Activated CD4-positive, alpha-beta T cell treated with anti-CD3 and anti-CD28 coated beads for 4 hours (primary cell): Measurements from ENCODE around the gene MLEC.
"Not testable (repeated sequence)": the region's sequence is repeated elsewhere in the genome, so short reads cannot be mapped to it uniquely, and the experiment has no call there.

Experiments
- DNase-seq, 2 donors: peaks; one replicate each; pipeline ENCODE4 v3.0.0-alpha.2; 2020

The MLEC gene

DNA sequence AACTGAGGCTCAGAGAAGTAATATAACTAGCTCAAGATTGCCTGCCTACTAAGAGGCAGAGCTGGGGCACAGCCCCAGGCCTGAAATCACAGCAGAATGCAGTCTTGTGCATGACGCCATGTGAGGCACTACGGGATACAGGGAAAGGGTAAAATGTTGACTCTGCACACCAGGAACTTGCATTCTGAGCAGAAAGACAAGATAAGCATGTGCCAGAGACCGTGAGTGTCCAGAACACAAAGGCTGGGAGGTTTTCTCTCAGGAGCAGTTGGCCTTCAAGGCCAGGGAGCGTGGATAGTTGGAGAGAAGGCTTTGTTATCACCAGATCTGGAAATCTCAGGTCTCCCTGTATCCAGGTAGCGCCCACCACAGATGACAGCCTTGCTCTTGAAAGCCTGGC, 23.2 kb upstream of the MLEC start:
- no peak for DNase-seq

DNA sequence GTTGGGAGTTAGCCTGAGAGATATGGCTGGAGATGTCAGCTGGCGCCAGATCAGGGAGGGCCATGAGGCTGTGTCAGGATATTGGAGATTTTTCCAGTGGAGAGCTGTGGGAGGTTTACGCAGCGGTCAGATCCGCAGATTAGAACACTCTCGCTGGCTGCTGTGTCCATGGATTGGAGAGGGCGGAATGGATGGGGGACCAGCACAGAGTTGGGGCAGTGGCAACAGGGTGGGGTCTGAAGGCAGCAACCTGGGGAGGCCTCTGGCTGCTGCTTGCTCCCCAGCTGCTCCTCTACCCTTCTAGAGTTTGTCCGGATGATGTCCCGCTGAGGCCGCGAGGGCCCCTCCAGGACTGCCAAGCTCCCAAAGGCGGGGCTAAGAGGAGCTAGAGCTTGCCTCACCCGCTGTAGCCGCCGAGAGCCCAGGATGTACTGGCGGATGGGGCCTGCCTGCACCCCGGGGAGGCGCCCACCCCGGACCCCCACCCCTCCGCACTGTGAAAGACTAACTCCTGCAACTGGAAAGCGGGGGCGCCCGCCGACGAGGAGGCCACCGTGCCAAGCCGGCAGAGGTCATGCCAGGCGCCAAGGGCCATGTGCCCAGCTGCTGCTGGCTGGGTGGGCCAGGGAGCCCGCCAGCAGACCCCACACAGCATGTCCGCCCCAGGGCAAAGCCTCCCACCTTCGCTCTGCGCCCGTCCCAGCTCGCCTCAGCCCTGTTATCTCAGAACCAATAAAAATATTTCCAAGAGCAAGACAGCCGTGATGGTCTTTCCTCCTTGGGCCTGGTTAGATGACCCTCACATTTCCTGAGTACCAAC, 20.2 kb upstream of the MLEC start:
- no peak for DNase-seq

DNA sequence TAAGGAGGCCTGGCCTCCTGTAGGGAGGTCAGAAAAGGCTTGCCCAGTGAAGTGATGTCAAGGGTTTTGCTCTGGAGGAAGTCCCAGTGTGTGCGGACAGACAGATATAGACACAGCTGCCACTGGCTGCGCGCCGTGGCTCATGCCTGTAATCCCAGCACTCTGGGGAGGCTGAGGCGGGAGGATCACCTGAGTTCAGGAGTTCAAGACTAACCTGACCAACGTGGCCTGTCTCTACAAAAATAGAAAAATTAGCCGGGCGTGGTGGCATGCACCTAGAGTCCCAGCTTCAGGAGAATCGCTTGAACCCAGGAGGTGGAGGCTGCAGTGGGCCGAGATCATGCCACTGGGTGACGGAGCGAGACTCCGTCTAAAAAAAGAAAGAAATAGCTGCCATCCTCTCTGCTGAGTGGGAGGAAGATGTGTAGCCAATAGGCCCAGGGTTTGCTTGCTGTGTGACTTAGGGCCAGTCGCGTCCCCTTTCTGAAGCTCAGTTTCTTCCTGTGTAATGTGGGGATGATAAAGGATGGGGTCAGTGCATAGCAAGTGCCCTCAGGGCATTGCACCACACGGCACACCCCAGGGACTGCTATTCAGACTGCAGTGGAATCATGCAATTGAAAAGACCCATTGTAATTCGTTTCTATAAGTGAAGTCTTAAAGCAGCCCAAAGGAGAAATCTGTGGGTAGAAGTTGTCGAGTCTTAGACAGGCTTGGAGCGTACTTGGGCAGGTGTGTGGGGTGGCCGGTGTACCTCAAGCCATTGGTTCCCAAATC, 18.7 kb upstream of the MLEC start:
- DNase-seq = no peak

DNA sequence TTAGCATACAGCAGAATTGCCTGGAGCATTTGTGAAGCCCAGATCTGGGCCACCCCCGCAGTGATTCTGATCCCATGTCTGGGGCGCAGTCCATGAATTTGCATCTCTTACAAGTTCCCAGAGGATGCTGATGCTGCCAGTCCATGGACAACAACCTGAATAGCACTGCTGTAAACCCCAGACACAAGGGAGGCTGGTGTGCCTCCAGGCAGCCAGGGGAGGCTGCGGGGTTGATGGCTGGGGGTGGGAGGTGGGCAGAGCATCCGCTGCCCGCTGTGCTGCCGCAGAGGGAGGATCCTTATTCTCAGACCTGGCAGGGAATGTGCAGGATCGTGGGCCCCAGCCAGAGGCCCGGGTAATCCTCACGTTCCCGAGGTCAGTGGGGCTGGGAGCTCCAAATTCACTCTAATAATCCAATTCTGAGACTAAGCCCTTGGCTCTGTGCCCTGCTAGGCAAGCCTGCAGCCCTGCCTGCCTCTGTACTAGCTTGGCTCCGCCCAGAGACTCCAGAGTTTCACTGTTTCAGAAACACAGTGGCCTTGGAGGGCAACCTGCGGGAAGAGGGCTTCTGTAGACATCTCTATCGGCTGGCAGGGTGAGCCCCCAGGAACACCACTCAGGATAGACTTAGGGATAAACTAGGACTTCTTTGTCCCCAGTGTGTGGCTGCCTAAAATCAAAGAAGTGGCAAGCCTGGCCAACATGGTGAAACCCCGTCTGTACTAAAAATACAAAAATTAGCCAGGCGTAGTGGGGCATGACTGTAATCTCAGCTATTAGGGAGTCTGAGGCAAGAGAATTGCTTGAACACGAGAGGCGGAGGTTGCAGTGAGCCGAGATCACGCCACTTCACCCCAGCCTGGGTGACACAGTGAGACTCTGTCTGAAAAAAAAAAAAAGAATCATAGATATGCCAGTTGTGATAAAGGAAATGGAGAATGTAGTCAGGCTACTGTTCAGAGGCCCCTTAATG, 17.8 kb upstream of the MLEC start:
- no peak for DNase-seq

DNA sequence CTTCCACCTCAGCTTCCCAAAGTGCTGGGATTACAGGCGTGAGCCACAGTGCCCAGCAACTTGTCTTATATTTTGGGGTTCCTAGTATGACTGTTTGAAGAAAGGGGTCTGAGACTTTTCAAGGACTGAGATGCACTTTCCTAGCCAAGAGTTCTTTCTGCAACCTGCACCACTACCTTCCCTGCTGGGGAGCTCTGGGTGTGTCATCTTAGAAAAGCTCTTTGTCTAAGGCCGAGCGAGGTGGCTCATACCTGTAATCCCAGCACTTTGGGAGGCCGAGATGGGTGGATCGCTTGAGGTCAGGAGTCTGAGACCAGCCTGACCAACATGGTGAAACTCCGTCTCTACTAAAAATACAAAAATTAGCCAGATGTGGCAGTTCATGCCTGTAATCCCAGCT, 16.7 kb upstream of the MLEC start:
- DNase-seq = not testable (repeated sequence)

DNA sequence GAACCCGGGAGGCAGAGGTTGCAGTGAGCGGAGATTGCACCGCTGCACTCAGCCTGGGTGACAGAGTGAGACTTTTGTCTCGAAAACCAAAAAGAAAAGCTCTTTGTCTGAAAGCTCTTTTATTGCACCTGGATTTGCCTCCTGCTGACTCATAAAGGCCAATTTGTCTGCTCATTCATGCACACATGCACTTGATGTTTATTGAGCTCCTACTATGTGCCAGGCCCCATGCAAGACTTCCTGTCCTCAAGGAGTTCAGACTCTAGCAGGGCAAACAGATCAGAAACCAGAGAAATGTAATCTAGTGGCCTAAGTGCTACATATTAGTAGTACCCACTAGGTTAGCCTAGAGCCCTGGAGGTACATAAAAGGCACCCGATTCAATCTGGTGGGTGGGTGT, 16.3 kb upstream of the MLEC start:
- no peak for DNase-seq

DNA sequence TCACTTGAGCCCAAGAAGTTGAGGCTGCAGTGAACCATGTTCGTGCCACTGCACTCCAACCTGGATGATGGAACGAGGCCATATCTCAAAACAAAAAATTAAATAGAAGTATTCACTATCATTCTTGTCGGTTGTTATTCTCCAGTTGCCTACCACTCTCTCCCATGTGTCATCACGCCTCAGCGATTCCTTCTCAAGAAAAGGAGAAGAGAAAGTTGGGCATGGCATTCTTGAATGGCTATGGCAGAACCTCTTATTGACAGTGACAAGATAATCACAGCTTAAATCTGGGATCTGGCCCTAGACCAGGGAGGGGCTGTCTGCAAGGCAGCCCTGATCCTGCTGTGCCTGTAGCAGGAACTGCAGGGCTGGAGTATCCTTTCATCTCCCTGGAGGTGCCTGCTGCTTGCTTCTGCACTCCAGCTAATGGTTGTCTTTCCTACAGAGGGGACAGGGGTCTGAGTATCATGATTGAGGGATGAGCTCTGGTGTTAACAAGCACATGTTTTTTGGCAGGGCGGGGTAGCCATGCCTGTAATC, 12.8 kb upstream of the MLEC start:
- no peak for DNase-seq

DNA sequence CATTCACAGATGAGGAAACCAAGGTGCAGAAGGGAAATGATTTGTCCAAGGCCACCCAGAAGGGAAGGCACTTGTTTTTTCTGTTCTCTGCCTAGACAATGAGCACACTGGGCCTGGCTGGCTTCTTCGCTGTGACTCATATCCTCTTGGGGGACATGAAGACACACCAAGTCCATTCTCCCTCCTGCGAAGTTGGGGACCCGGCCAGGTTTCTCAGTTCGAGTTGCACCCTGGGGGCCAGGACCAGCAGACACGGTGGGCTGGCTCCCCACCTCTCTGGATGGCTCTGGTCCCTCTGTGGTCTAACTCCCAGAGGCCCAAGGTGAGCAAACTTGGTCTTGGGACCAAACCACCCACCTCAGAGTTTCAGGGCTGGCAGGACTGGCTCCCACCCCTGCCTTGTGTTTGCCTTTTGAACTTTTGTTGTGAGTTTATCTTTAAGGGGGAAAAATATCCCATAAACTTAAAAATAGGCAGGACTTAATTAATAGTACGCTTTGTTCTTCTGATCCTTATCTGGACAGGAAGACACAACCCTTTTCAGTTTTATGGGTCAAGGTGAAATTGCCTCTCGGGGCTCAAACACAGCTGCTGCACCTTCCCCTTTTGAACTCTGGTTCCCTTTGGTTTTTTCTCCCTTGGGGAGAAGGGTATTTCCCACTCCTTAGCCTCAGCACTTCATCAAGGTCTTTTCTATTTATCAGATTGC, 9.0 kb upstream of the MLEC start:
- no peak for DNase-seq

DNA sequence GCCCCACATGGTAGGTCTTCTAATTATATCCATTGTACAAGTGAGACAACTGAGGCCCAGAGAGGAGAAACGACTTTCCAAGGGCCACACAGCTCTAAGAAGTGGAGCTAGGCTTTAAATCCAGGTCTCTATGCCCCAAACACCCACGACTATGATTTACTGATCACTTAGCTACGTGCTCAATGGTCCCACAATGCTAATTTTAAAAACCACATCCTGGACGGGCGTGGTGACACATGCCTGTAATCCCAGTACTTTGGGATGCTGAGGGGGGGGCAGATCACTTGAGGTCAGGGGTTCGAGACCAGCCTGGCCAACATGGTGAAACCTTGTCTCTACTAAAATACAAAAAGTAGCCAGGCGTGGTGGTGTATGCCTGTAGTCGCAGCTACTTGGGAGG, 8.4 kb upstream of the MLEC start:
- DNase-seq = no peak

DNA sequence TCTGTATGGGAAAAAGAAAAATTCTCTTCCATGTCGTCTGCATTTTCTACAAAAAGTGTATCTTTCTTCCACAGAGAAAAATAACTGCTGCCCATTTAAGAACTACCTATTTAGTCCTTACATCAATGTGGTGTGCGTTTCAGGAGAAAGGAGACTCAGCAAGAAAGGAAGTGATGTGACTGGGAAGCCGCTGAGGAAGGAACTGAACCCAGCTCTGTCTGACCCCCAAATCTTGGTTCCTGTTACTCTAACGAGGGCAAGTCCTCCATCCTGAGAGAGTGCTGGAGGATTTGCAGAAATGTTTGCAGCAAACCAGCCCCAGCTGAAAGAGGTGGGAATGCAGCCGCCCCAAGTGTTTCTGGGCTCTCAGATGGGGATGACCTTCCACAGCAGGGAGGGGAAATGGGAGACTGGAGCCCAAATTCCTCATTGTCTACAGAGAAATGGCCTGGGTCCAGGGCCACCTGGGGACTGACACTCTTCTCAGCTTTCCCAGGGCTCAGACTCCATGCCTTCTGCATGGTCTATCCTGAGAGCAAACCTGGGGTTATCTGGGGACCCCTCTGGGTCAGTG, 6.7 kb upstream of the MLEC start:
- no peak for DNase-seq

DNA sequence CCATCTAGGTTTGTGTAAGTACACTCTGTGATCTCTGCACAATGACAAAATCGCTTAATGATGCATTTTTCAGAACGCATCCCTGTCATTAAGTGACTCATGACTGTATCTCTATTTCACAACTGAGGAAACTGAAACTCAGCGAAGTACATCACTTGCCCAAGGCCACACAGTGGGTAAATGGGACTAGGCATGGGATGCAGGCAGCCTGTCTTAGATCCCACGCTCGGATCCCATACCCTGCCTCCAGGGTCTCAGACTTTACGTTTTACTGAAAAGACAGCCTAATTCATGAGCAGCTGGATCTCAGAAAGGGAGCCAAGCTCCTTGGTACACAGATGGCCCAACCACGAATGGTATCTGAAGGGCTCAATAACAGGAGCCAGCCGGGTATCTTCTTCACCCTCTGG, 2.4 kb upstream of the MLEC start:
- no peak for DNase-seq

DNA sequence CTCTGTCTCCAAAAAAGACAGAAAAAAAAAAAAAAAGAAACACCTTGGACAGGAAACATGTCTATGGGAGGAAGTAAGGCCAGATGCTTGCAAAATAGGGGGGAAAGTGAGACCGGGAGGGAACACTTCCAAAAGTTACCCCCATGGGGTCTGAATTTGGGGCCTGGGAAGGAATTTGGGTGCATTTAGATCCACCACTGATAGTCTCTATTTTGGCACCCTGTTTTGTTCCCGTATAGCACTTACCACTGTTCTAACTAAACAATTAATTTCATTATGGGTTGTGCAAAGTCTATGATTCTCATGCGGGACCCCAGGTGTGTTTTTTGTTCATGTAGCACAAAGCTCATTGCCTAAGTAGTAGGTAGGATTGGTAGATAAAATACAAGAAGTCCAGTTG, 1.4 kb upstream of the MLEC start:
- DNase-seq = no peak

DNA sequence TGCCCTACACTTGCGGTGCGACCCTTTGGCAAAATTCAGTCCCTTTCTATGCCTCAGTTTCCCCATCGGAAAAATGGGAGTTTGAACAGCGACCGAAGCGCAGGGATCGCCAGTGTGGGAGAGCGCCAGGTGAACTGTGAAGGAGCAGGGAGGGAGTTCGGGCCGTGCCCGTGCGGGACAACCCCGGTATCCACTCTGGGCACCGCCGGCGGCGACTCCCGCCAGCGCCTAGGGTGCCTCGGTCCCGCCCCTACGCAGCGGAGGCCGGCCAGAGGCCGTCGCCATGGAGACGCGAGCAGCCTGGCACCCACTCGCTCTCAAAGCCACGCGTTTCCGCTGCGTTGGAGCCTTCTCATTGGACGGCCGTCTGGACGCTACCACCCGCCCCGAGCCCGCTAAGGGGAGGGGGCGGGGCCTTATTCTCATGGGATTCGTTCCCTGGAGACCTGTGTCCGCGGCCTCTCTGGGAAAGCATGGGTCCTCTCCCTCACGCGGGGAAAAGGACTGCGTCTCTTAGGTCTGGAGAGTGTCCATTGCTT, 729 bp upstream of the MLEC start:
- peak; percentile 95 to 98 for DNase-seq

DNA sequence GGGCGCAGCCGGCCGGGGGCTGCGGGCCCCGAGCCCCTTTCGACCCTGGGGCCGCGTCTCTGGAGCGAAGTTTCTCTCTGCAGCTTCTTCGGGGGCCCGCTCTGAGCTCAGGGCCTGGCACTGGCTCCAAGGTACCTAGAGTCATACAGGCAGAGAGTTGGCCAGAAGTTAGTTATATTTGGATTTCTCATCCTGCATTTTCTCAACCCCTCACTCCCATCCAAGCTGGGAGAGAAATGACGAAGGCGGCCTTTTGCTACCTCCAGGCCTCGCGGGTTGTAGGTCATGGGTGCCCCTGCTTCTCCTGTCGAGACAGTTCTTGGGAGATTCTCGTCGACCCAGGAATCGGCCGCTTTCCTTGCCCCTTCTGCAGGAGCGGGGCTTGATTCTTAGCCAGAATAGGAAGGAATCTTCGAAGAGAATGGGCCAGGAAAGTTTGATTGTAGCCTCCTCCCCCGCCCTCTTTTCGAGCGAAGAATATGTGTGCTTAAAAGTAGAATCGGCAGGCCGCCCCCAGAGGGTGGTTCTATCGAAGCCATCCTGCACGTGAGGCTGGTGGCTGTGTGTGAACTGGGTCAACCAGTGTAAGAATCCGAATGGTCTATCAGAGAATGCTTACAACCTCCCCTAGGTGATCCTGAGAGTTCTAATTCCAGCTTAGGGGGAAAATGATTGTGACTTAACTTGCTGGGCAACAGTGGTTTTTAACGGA, 785 bp downstream of the MLEC start:
- peak; percentile 38 to 42 for DNase-seq

DNA sequence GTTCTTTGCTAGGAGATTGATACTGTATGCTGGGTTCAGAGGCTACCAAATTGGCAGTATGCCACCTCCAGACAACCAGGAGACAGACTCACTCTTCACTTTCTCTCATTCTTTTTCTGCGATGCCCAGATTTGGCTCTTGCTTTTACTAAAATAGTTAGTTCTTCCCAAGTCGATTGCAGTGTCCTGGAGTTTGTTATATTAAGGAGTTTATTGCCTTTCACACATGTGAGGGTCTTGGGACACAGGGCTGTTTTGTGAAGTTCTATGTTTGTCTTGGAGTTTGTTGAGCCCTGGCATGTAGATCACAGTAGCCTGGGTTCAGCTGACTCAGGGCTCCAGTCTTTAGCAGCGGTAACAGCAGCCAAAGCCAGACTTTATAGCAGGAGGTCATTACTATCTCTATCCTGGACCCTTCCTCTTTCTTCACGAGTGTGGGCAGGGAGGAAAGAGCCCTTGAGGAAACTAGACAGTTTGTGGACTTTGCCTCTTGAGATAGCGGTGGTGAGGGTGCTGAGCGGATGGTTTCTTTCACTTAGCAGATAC, 1.6 kb downstream of the MLEC start:
- DNase-seq = no peak

DNA sequence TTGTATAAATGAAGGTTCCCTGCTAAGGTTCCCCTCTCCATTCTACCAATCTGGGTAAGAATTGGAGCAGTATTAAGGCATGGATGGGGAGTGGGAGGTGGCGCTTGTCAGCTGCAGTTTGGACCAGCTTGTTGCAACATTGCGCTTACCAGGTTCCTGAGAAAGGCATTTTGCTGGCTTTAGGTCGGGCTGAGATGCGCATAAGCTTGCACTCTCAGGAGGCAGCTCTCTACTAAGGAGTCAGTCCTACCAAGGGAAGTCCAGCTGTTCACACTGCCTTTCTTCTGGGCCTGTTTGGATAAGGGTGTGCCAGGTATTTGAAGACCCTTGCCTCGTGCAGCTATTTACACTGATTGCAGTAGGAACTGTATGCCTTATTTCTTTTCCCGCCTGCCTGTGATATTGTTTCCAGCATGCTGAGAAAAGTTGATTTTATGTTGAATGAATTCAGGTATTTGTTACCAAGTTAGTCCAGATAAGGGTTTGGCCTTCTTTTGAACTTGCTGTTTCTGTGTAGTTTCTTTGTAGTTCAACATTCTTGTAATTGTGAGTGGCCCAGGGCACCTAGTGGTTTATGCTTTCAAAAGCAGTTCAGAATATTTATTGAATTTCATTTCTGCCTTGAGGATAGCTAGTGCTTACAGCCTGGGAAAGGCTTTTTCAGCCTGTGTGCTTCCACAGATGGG, 2.6 kb downstream of the MLEC start:
- no peak for DNase-seq

DNA sequence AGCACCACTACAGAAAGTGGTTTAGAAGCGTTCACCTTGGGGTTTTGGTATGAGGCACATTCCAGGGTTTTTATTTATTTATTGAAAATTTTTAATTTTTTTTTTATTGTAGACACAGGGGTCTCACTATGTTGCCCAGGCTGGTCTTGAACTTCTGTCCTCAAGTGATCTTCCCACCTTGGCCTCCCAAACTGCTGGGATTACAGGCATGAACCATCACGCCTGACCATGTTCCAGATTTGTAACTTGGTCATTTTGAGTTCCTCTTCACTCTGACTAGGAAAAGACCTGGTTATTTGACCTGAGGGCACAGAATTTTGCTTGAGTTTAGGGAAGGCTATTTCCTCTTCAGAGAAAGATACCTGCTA, 3.1 kb downstream of the MLEC start:
- DNase-seq = no peak

DNA sequence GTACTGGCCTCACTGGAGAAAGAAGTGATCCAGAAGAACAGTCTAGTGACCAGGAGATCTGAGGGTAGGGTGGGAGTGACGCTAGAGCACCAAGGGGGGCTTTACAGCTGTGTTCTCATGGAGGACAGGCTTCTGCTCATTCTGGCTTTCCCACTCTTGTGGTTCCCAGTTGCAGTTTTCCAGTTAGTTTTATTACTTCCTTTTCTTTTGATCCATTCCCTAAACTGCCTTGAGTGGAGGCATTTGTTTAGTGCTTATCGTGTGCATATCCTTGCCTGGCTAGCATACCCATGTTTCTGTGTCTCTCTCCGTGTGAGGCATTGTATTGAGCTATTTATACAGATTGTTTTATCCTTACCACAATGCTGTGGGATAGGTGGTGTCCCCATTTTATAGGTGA, 4.0 kb downstream of the MLEC start:
- no peak for DNase-seq

DNA sequence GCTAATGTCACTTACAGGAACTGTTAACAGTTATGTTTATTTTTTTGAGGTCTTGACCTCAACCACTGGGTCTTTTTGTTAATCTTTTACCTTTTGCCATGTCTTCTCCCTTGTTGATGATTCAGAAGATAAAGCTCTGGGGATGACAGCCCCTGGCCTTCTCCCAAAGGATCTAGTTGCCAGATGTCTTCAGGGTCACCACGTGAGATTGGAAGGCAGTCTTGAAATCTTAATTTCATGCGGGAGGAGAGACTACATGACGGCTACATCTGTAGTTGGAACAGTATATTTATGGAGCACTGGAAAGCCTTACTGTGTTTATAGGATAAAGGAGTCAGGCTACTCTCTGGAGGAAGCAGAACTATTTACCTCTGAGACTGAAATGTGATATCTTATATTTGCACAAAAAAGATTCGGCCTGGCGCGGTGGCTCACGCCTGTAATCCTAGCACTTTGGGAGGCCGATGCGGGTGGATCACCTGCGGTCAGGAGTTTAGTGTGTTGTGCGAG, 5.6 kb downstream of the MLEC start:
- DNase-seq = no peak

DNA sequence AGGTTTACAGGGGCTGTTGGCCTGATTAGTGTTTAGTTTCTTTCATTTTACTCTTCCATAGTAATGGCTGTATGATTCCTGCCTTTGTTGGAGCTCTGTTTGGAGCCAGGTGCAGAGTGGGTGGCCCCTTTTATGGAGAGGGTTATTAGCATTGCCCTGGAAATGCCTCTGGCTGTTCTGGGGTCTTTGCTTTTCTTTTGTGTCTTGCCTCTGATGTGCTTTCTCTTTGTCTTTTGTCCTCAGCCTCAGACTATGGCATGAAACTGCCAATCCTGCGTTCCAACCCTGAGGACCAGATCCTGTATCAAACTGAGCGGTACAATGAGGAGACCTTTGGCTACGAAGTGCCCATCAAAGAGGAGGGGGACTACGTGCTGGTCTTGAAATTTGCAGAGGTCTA, 6.9 kb downstream of the MLEC start:
- DNase-seq = no peak
